ENCODE results near the gene LGI4.
"Not testable (repeated sequence)": the region's sequence is repeated elsewhere in the genome, so short reads cannot be mapped to it uniquely, and the experiment has no call there.

The LGI4 gene

DNA sequence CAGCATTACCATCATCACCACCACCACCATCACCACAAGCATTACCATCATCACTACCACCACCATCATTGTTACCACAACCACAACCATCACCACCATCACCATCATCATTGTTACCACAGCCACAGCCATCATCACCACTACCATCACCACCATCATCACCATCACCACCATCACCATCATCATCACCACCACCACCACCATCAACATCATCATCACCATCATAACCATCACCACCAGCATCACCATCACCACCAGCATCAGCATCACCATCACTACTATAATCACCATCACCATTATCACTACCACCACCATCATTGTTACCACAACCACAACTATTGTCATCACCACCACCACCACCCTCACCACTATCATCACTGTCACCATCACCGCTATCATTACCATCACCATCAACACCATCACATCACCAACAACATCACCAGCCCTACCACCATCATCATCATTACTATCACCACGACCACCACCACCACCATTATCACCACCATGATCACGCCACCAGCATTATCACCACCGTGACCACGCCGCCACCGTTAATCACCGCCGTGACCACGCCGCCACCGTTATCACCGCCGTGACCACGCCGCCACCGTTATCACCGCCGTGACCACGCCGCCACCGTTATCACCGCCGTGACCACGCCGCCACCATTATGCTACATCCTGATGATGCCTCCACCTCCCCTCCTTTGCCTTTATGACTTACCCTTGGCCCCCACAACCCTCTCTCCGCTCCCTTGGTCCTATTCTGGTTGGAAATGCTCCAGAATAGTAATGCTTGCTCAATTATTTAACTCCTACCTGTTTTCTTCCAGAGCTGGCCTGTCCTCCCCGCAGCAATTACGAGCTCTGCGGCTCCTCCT, 29.2 kb downstream of the LGI4 start:
- DNase-seq = no peak

GRCh38 chr19:35105047-35105410, 29.8 kb downstream of the LGI4 start:
- DNase-seq = no peak

- no peak for DNase-seq
These were observed 30.5 kb downstream of the LGI4 start for GRCh38 chr19:35104361-35104760.

GRCh38 chr19:35103614-35104013, 31.2 kb downstream of the LGI4 start:
- not testable (repeated sequence) for DNase-seq

GRCh38 chr19:35101949-35102348, 32.9 kb downstream of the LGI4 start:
- not testable (repeated sequence) for DNase-seq

GRCh38 chr19:35100588-35101533, 34.0 kb downstream of the LGI4 start:
- no peak for DNase-seq

GRCh38 chr19:35099897-35100275, 35.0 kb downstream of the LGI4 start:
- no peak for DNase-seq

GRCh38 chr19:35099155-35099896, 35.5 kb downstream of the LGI4 start:
- no peak for DNase-seq

DNA sequence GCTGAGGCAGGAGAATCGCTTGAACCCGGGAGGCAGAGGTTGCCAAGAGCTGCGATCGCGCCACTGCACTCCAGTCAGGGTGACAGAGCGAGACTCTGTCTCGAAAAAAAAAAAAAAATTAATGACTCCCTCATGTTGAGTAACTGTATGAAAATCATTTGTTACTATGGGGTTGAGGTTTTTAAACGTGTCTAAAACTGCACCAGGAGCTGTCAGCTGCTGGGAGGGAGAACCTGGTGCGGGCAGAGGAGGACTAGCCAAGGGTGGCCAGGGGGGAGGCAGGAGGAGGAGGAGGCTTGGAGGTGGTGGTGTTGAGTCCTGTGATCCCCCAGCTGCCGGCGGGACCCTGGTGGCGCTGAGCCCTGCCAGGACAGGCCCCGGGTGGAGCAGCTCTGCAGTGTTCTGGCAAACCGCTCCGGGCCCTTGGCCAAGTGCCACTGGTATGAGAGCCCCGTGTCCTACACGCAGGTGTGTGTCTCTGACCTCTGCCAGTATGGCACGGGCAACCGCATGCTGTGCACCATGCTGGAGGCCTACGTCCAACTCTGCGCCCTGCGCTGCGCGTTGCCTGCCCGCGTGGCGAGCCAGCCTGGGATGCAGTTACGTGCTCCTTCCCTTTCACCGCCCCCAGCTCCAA, 36.3 kb downstream of the LGI4 start:
- DNase-seq = no peak

GRCh38 chr19:35095667-35096368, 39.0 kb downstream of the LGI4 start:
- DNase-seq = no peak

DNA sequence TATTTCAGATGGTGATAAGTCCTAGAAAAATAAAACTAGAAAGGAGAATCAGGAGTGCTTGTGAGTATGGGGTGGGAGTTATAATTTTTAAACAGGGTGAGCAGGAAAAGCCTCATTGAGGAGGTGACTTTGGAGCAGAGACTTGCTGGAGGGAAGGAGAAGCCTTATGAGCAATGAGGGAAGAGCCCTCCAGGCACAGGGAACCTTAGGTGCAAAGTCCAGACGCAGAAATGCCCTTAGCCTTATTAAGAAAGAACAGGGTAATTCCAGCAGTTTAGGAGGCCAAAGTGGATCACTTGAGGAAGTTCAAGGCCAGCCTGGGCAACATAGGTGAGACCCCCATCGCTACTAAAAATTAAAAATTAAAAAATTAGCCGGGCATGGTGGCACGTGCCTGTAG, 40.2 kb downstream of the LGI4 start:
- DNase-seq = no peak

GRCh38 chr19:35093941-35094647, 40.8 kb downstream of the LGI4 start:
- no peak for DNase-seq

GRCh38 chr19:35093430-35093829, 41.4 kb downstream of the LGI4 start:
- DNase-seq = no peak

DNA sequence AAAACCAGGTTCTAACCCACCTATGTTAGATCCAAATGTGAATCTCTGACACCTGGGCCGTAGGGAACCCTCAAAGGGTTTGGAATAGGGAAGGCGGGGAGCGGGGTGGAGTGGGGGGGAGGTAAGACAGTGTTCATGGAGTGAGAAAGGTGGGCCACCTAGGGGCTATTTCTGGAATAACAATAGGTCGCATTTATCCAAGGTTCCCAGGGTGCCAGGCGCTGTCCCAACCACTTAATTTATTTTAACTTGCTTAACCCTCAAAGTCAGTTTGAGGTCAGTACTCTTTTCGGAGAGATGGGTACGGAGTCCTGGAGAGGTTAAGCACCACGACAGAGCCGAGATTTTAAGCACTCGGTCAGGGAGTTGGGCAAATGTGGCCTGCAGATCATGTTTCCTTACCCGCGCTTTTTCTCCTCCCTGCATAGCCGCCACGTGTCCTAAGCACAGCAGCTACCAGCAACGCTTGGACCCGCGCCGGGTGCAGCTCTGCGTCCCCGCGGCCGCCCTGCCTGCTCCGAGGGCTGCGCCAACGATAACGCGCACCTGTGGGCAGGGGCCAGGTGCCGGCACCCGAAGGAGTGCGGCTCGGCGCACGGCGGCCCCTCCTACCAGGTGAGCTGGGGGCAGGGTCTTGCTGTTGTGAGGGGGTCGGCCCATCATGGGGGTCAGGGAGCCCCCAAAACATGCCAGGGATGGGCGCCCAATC, 44.2 kb downstream of the LGI4 start:
- DNase-seq = peak; percentile 14

GRCh38 chr19:35090160-35090505, 44.7 kb downstream of the LGI4 start:
- DNase-seq = no peak

- DNase-seq = no peak
These were observed 45.3 kb downstream of the LGI4 start for GRCh38 chr19:35089554-35089953.

GRCh38 chr19:35088131-35088913, 46.5 kb downstream of the LGI4 start:
- DNase-seq = no peak

GRCh38 chr19:35087393-35087792, 47.5 kb downstream of the LGI4 start:
- no peak for DNase-seq

GRCh38 chr19:35086455-35086854, 48.4 kb downstream of the LGI4 start:
- DNase-seq = no peak

DNA sequence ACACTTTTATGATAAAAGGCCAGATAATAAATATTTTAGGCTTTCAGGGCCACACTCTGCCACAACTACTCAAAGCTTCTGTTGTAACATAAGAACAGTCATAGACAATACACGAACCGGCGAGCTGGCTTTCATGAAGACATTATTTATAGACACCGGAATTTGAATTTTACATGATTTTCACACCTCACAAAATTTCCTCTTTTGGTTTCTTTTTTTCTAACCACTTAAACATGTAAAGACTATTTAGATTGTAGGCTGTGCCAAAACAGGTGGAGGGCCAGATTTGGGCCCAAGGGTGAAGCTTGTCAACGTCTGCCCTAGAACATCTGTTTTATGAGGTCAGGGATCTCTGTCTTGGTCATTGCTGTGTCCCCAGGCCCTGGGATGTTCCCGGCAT, 48.9 kb downstream of the LGI4 start:
- DNase-seq = no peak
